HCT116 (cell line): Measurements from ENCODE around the gene SLC4A2. TPM values are rescaled to one million over a fixed set of nuclear protein-coding genes. Genes with fewer than 3 reads are reported as not detected.

Experiments used
- ATAC-seq: fragments of 200-7000 bp; cut with Tn5 transposase; 2 replicates; pipeline ENCODE4 v1.9.1; 2020; ENCODE audit warnings: mild to moderate bottlenecking, moderate library complexity
- BruUV-seq: library from RNA; stranded (reverse); fragments of 400-500 nt; replicated peaks from 2 replicates; lab custom pipeline; 2021; lab: Mats Ljungman, UMichigan
- CTCF ChIA-PET: fragments of 300-600 bp; sonication (Branson Sonifier 250); formaldehyde crosslinking; loops from one replicate; lab custom pipeline; 2021; ENCODE audit warnings: antibody characterized with exemption; lab: Charles Lee
- POLR2A ChIA-PET: fragments of 300-600, 350-600 bp; sonication (Branson Sonifier 250); formaldehyde crosslinking; loops from one replicate; lab custom pipeline; 2021; ENCODE audit warnings: antibody characterized with exemption; lab: Charles Lee
- RAD21 ChIA-PET, 2 experiments: fragments of 300-600 bp; sonication (Branson Sonifier 250); formaldehyde crosslinking; loops; one replicate each; lab custom pipeline; 2023; ENCODE audit warnings: low total read pairs in 2 of 2; ENCODE audit not compliant: uncharacterized antibody in 2 of 2, unreplicated experiment in 2 of 2, low non-redundant PET in 1 of 2; lab: Charles Lee
- DNase-seq: peaks from one replicate; pipeline ENCODE4 v3.0.0-alpha.2; 2010; ENCODE audit warnings: low read depth, low spot score
- H2AFZ ChIP-seq: fragments of 200-600 bp; shearing (Covaris generic), sonication (generic); 2 replicates; pipeline ENCODE4 v1.6.1; 2017; ENCODE audit warnings: low read depth, mixed run types, mixed read lengths, antibody characterized with exemption, low read length; ENCODE audit not compliant: poor library complexity, severe bottlenecking
- H3K27ac ChIP-seq: 2 replicates; pipeline ENCODE4 v1.5.1; 2012; ENCODE audit warnings: low read depth, low read length
- H3K27me3 ChIP-seq: fragments of 200-600 bp; sonication (generic); 2 replicates; pipeline ENCODE4 v1.6.1; 2016; ENCODE audit warnings: mixed run types, low read length, mixed read lengths; ENCODE audit not compliant: insufficient read depth
- H3K36me3 ChIP-seq, 2 experiments: fragments of 200-500 bp in 1 of 2; fragments of 200-600 bp in 1 of 2; sonication (Bioruptor generic) in 1 of 2; sonication (generic) in 1 of 2; 2 replicates each; pipeline versions ENCODE4 v1.5.1 to v1.6.1; 2014 to 2016; ENCODE audit warnings: low read length in 2 of 2, inconsistent platforms in 1 of 2, mixed read lengths in 1 of 2, mixed run types in 1 of 2; ENCODE audit not compliant: insufficient read depth in 2 of 2, control insufficient read depth in 1 of 2
- H3K4me1 ChIP-seq, 2 experiments: fragments of 200-600 bp in 1 of 2; sonication (generic) in 1 of 2; 2 replicates each; pipeline versions ENCODE4 v1.5.1 to v1.6.1; 2012 to 2017; ENCODE audit warnings: low read length in 2 of 2, inconsistent platforms in 1 of 2, mild to moderate bottlenecking in 1 of 2, mixed read lengths in 1 of 2, mixed run types in 1 of 2, moderate library complexity in 1 of 2; ENCODE audit not compliant: insufficient read depth in 2 of 2, control insufficient read depth in 1 of 2
- H3K4me2 ChIP-seq: fragments of 200-600 bp; sonication (generic); 2 replicates; pipeline ENCODE4 v1.6.1; 2017; ENCODE audit warnings: mixed run types, low read length, mixed read lengths
- H3K4me3 ChIP-seq, 2 experiments: fragments of 200-600 bp in 1 of 2; sonication (generic) in 1 of 2; replicated peaks in 1 of 2; 2 replicates each; pipeline ENCODE4 v1.5.1; 2011 to 2016; ENCODE audit warnings: low read length in 2 of 2, control low read depth in 1 of 2, low read depth in 1 of 2, mild to moderate bottlenecking in 1 of 2, mixed read lengths in 1 of 2, mixed run types in 1 of 2
- H3K79me2 ChIP-seq: fragments of 200-600 bp; sonication (generic); 2 replicates; pipeline ENCODE4 v1.6.1; 2017; ENCODE audit warnings: mild to moderate bottlenecking, mixed run types, low read length, moderate library complexity, mixed read lengths; ENCODE audit not compliant: insufficient read depth
- H3K9ac ChIP-seq: fragments of 200-600 bp; sonication (generic); 2 replicates; pipeline ENCODE4 v1.6.1; 2016; ENCODE audit warnings: low read length, mixed read lengths
- H3K9me2 ChIP-seq: fragments of 200-600 bp; sonication (generic), shearing (Covaris generic); 2 replicates; pipeline ENCODE4 v1.6.1; 2017; ENCODE audit warnings: mixed run types, mild to moderate bottlenecking, moderate library complexity; ENCODE audit not compliant: insufficient read depth
- H3K9me3 ChIP-seq, 2 experiments: fragments of 200-500 bp in 1 of 2; fragments of 200-600 bp in 1 of 2; sonication (Bioruptor generic) in 1 of 2; sonication (generic) in 1 of 2; 2 replicates each; pipeline ENCODE4 v1.6.1; 2014 to 2017; ENCODE audit warnings: low read length in 2 of 2, mixed read lengths in 2 of 2, inconsistent platforms in 1 of 2, low read depth in 1 of 2, mild to moderate bottlenecking in 1 of 2, mixed run types in 1 of 2, moderate library complexity in 1 of 2; ENCODE audit not compliant: control insufficient read depth in 1 of 2, insufficient read depth in 1 of 2
- H4K20me1 ChIP-seq: fragments of 200-600 bp; sonication (generic), shearing (Covaris generic); 2 replicates; pipeline ENCODE4 v1.6.1; 2017; ENCODE audit warnings: mixed run types, mild to moderate bottlenecking, moderate library complexity; ENCODE audit not compliant: insufficient read depth
- ATF3 ChIP-seq: IDR thresholded peaks from 2 replicates; pipeline ENCODE4 v1.6.1; 2012
- CBX3 ChIP-seq: IDR thresholded peaks from 2 replicates; pipeline ENCODE4 v1.6.1; 2012; ENCODE audit warnings: low read depth
- EGR1 ChIP-seq: IDR thresholded peaks from 2 replicates; pipeline ENCODE4 v1.6.1; 2012; ENCODE audit warnings: low read depth
- ELF1 ChIP-seq: IDR thresholded peaks from 2 replicates; pipeline ENCODE4 v1.6.1; 2012; ENCODE audit warnings: low read depth, borderline replicate concordance
- EZH2phosphoT487 ChIP-seq: fragments of 200-600 bp; IDR thresholded peaks from 2 replicates; pipeline ENCODE4 v1.6.1; 2018; ENCODE audit warnings: antibody characterized with exemption, borderline replicate concordance
- JUND ChIP-seq: IDR thresholded peaks from 2 replicates; pipeline ENCODE4 v1.6.1; 2012
- MAX ChIP-seq: IDR thresholded peaks from 2 replicates; pipeline ENCODE4 v1.6.1; 2012
- POLR2AphosphoS5 ChIP-seq: IDR thresholded peaks from 2 replicates; pipeline ENCODE4 v1.6.1; 2011; ENCODE audit warnings: mild to moderate bottlenecking, low read depth, low read length, moderate library complexity
- RAD21 ChIP-seq: IDR thresholded peaks from 2 replicates; pipeline ENCODE4 v1.6.1; 2012; ENCODE audit warnings: low read depth, mild to moderate bottlenecking
- REST ChIP-seq: IDR thresholded peaks from 2 replicates; pipeline ENCODE4 v1.6.1; 2012; ENCODE audit warnings: low read depth
- SIN3A ChIP-seq: IDR thresholded peaks from 2 replicates; pipeline ENCODE4 v1.6.1; 2012; ENCODE audit warnings: low read depth
- SP1 ChIP-seq: IDR thresholded peaks from 2 replicates; pipeline ENCODE4 v1.6.1; 2012; ENCODE audit warnings: low read depth
- SRF ChIP-seq: IDR thresholded peaks from 2 replicates; pipeline ENCODE4 v1.6.1; 2012; ENCODE audit warnings: low read depth
- TCF7L2 ChIP-seq: IDR thresholded peaks from 2 replicates; pipeline ENCODE4 v1.7.0; 2011; ENCODE audit warnings: borderline replicate concordance, inconsistent platforms; ENCODE audit not compliant: insufficient read depth, insufficient read length; ENCODE audit errors: extremely low read depth
- YY1 ChIP-seq: IDR thresholded peaks from 2 replicates; pipeline ENCODE4 v1.6.1; 2011; ENCODE audit warnings: low read length, low read depth, moderate library complexity, mild to moderate bottlenecking; ENCODE audit not compliant: insufficient replicate concordance; ENCODE audit errors: extremely low read depth
- ZNF274 ChIP-seq: fragments of 200-500 bp; sonication (Bioruptor generic); IDR thresholded peaks from 2 replicates; pipeline ENCODE4 v1.6.1; 2014; ENCODE audit warnings: mild to moderate bottlenecking, low read depth, low read length, inconsistent platforms
- intact Hi-C: fragments of 100-400 bp; cut with micrococcal nuclease; formaldehyde crosslinking; loops from 2 replicates; pipeline ENCODE4 v1.10.0; 2022
- total RNA-seq: library from RNA; stranded (reverse); gene quantifications from one replicate; pipeline ENCODE4 v1.2.1, GENCODE V29; 2021; ENCODE audit not compliant: unreplicated experiment
- TF ChIP-seq, protein P1 (sequence below): IDR thresholded peaks from 2 replicates; pipeline ENCODE4 v1.6.1; 2011; ENCODE audit warnings: mild to moderate bottlenecking, low read length, moderate library complexity; ENCODE audit not compliant: insufficient replicate concordance; ENCODE audit errors: extremely low read depth
- TF ChIP-seq, protein P2 (sequence below), 3 experiments: fragments of 200-600 bp in 1 of 3; sonication (generic) in 1 of 3; IDR thresholded peaks in 2 of 3; conservative IDR thresholded peaks in 1 of 3; 2 replicates each; pipeline ENCODE4 v1.5.1; 2012 to 2017; ENCODE audit warnings: low read depth in 2 of 3, low read length in 2 of 3, antibody characterized with exemption in 1 of 3, borderline replicate concordance in 1 of 3, control low read depth in 1 of 3, mild to moderate bottlenecking in 1 of 3, mixed read lengths in 1 of 3, mixed run types in 1 of 3, moderate library complexity in 1 of 3; ENCODE audit not compliant: insufficient read depth in 1 of 3

Gene SLC4A2
- total RNA-seq, 1 experiment from 2014 or later: 240 TPM

DNA sequence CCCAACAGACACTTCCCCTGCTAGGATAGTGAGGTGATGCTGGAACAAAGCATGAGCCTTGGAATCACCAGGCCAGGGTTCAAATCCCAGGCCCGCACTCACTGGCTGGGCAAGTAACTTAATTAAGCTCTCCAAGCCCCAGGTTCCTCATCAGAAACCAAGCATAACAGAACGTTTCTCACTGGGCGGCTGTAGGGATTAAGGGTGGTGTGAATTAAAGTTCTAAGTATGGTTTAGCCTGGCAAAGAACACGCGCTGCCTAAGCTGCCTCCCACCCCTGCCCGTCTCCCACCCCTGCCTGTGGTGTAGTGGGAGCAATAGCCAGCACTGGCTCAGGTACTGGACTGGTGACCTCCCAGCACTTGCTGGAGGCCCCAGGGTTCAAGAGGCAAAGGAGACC, 5.6 kb downstream of the SLC4A2 start:
- no peaks in the 10 kb centered on the region for H3K9me3 ChIP-seq
- RAD21 ChIA-PET: no interaction called here
- intact Hi-C loops: no loop called here
- peaks cover 15 to 32% of the 10 kb centered on the region in 2 experiments for H3K4me1 ChIP-seq
- H3K36me3 ChIP-seq: peaks cover 33 to 40% of the 10 kb centered on the region in 2 experiments
- H3K27me3 ChIP-seq: no peaks in the 10 kb centered on the region
- no peak for ATAC-seq
- no peak overlapping the region for H3K4me2 ChIP-seq
- no TSS peak for BruUV-seq
- no peak overlapping the region for H2AFZ ChIP-seq
- no peak overlapping the region for H3K27ac ChIP-seq
- TF ChIP-seq RAD21: no peak
- TF ChIP-seq MAX: no peak
- no peak for TF ChIP-seq TCF7L2
- no peak for TF ChIP-seq SP1
- no peak for TF ChIP-seq REST
- TF ChIP-seq, protein P1, sequence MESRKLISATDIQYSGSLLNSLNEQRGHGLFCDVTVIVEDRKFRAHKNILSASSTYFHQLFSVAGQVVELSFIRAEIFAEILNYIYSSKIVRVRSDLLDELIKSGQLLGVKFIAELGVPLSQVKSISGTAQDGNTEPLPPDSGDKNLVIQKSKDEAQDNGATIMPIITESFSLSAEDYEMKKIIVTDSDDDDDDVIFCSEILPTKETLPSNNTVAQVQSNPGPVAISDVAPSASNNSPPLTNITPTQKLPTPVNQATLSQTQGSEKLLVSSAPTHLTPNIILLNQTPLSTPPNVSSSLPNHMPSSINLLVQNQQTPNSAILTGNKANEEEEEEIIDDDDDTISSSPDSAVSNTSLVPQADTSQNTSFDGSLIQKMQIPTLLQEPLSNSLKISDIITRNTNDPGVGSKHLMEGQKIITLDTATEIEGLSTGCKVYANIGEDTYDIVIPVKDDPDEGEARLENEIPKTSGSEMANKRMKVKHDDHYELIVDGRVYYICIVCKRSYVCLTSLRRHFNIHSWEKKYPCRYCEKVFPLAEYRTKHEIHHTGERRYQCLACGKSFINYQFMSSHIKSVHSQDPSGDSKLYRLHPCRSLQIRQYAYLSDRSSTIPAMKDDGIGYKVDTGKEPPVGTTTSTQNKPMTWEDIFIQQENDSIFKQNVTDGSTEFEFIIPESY: no peak
- no peak for TF ChIP-seq ZNF274
- no peak for TF ChIP-seq EZH2phosphoT487
- TF ChIP-seq YY1: no peak
- TF ChIP-seq, protein P2, sequence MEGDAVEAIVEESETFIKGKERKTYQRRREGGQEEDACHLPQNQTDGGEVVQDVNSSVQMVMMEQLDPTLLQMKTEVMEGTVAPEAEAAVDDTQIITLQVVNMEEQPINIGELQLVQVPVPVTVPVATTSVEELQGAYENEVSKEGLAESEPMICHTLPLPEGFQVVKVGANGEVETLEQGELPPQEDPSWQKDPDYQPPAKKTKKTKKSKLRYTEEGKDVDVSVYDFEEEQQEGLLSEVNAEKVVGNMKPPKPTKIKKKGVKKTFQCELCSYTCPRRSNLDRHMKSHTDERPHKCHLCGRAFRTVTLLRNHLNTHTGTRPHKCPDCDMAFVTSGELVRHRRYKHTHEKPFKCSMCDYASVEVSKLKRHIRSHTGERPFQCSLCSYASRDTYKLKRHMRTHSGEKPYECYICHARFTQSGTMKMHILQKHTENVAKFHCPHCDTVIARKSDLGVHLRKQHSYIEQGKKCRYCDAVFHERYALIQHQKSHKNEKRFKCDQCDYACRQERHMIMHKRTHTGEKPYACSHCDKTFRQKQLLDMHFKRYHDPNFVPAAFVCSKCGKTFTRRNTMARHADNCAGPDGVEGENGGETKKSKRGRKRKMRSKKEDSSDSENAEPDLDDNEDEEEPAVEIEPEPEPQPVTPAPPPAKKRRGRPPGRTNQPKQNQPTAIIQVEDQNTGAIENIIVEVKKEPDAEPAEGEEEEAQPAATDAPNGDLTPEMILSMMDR (IDR thresholded peaks at IDR 0.05 in 2 of 3, conservative IDR thresholded peaks at IDR 0.05 in 1 of 3; ENCODE audit: borderline replicate concordance in 1 of 3, insufficient read depth in 1 of 3, low read depth in 2 of 3, low read length in 2 of 3): no peak
- no peak for TF ChIP-seq JUND
- no peak for TF ChIP-seq POLR2AphosphoS5
- TF ChIP-seq SRF: no peak
- TF ChIP-seq CBX3: no peak
- TF ChIP-seq ELF1: no peak
- TF ChIP-seq EGR1: no peak
- TF ChIP-seq SIN3A: no peak
- no peak for TF ChIP-seq ATF3
- no peak overlapping the region for H3K9ac ChIP-seq
- CTCF ChIA-PET: no interaction called here
- H3K4me3 ChIP-seq: no peak overlapping the region
- POLR2A ChIA-PET: no interaction called here
- no peaks in the 10 kb centered on the region for H3K9me2 ChIP-seq
- peaks cover 75% of the 10 kb centered on the region for H3K79me2 ChIP-seq
- DNase-seq: no peak
- H4K20me1 ChIP-seq: no peaks in the 10 kb centered on the region
